ENCODE results near the gene PEDS1.
"Not testable (repeated sequence)": the region's sequence is repeated elsewhere in the genome, so short reads cannot be mapped to it uniquely, and the experiment has no call there.

PEDS1 gene

DNA sequence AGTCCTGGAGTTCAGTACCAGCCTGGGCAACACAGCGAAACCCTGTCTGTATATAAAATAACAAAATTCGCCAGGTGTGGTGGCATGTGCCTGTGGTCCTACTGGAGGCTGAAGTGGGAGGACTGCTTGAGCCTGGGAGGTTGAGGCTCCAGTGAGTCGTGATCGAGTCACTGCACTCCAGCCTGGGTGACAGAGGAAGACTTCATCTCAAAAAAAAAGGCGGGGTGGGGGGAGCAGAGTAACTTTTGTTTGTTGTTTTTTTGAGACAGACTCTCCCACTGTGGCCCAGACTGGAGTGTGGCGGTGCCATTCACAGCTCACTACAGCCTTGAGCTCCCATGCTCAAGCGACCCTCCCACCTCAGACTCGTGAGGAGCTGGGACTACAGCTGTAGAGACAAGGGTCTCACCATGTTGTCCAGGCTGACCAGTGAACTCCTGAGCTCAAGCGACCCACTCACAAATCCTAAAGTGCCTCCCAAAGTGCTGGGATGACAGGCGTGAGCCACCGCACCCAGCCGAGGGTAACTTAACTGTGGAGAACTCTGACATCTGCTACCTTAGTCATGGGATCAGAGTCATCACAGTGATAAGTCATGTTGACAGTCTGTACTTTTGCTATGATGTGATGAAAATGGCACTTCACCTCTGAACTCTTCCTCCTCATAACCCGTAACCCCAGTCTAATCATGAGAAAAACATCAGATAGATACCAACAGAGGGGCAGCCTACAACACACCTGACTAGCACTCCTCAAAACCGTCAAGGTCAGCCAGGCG lies 16.5 kb downstream of the PEDS1 start:
- no peak for DNase-seq (ENCODE audit: low read depth, low spot score)

DNA sequence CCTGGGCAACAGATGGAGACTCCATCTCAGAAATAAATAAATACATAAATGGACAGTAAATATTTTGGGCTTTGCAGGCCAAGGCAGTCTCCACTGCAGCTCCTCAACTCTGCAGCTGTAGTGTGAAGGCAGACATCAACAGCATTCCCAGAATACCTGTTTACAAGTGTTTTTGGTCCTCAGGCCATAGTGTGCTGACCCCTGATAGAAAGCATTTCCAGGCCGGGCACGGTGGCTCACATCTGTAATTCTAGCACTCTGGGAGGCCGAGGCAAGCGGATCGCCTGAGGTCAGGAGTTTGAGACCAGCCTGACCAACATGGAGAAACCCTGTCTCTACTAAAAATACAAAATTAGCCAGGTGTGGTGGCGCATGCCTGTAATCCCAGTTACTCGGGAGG lies 18.4 kb downstream of the PEDS1 start:
- not testable (repeated sequence) for DNase-seq (ENCODE audit: low read depth, low spot score)

DNA sequence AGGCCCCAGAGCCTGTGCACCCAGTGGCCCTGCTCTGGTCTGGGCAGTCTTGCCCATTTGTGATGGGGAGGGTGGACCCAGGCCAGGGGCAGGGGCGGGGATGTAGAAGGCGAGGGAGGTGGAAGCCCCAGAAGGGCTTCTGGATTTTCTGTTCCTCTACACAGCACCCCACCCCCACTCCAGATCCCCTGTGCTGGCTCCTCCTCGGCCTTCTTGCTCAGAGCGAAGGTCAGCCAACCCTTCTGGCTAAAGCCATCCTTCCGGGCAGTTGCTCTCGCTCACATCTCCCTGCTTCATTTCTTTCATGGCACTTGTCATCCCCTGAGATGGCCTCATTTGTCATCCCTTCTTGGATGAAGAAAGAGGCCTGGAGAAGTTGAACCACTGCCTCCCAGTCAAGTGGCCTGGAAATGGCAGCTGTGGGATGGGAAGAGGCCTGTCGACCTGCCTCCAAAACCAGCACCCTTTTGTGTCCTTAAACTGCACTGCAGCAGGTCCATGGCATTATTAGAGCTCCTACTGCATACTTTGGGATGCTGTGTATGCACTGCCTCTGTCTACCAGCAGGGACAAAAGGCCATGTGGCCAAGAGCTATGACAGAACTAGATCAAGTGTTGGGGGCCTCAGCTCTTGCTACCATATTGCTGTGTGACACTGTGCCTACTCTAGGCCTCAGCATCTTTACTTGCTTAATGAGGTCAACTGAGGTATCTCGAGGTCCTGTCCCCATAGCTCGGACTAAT lies 19.9 kb downstream of the PEDS1 start:
- DNase-seq (ENCODE audit: low read depth, low spot score): no peak

DNA sequence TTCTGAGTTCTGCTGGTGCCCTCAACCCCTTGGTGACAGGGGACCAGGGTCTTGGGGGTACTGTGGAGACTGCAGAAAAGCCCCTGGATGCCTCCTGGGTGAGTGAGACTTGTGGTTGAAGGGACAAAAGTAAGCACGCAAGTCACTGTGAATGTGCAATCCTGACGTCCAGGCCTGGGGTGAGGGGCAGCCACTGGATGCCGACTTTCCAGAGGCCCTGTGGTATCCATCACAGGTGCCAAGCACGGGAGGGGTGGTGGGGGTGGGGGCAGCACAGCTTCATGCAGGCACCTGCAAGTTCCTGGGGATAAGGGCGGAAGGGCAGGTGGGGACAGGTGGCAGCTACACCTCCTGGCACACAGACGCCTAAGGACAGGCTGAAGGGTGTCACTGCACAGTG lies 20.5 kb downstream of the PEDS1 start:
- no peak for DNase-seq (ENCODE audit: low read depth, low spot score)

DNA sequence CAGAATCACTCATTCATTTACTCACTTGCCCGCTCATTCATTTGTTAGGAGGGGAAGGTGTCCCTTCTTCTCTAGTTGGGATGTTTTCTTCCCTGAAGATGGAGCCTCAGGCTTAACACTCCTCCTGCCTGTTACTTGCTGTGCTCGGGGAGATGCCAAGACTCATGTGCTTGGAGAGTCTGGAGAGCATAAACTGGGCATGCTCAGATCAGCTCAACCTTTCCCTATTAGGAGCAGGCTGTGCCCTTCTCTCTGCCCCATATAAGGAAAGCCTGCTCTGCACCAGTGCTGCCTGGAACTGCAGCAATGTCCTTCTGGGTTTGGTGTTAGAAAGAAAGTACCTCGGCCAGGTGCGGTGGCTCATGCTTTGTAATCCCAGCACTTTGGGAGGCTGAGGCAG lies 22.5 kb downstream of the PEDS1 start:
- DNase-seq (ENCODE audit: low read depth, low spot score): no peak

DNA sequence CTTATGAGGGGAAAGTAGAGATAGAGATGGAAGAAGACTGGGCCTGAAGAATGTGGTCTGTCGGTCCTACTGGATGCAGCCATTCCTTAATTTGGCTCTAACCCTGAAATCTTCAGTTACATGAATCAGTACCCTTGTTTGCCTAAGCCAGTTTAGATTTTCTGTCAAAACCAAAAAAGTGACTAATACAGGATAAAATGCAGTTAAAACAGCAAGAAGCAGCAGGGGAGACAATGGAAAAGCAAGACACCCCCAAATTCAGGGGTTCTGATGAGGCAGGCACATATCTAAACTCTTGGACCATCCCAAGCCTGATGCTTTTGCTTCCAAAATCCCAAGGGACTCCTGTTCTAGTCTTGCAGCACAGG lies 23.2 kb downstream of the PEDS1 start:
- no peak for DNase-seq (ENCODE audit: low read depth, low spot score)

DNA sequence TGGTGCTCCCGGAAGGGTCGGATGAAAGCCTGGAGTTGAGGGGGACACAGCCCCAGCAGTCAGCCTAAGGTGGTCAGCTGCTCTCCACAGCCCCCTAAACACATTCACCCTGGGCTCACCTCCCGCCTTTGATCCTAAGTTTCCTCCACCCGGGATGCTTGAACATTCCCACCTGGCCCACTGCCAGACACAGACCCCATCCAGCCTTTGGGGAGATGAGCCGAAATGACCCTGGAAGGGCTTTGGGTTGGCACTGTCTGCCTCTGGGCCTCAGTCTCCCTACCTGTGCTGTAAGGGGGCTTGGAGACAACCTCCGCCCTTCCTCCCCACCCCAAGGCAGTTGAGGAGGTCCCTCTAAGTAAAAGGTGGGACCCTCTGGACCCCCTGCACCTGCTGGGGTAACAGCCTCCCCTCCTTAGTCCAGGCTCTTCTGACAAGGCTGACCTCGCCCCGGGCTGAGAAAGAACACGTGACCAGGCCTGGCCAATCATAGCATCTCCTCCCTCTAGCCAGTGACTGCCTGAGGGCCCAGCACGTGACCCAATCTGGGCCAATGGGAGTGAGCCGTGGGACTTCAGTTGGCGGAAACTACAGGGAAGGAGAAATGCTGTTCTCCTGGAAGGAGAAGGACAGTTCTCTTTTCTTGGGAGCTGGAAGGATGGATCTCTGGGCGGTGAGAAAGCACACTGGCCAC lies 23.7 kb downstream of the PEDS1 start:
- DNase-seq (ENCODE audit: low read depth, low spot score): no peak

DNA sequence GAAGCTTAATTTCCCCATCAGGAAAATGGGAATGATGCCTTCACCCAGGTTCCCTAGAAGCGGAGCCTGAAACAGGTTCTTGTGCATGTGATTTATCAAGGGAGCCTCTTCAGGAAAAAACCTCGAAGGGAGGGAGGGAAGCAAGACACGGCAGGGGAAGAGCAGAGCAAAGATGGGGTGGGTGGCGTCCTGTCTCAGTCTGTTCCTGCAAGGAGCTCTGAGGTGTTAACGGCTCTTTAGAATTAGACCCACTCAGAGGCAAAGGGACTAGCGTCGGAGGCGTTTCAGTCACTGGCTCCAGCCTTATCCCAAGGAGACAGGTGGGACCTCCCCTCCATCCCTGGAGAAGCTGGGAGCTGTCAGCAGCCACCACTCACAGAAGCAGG lies 25.0 kb downstream of the PEDS1 start:
- DNase-seq (ENCODE audit: low read depth, low spot score): no peak

DNA sequence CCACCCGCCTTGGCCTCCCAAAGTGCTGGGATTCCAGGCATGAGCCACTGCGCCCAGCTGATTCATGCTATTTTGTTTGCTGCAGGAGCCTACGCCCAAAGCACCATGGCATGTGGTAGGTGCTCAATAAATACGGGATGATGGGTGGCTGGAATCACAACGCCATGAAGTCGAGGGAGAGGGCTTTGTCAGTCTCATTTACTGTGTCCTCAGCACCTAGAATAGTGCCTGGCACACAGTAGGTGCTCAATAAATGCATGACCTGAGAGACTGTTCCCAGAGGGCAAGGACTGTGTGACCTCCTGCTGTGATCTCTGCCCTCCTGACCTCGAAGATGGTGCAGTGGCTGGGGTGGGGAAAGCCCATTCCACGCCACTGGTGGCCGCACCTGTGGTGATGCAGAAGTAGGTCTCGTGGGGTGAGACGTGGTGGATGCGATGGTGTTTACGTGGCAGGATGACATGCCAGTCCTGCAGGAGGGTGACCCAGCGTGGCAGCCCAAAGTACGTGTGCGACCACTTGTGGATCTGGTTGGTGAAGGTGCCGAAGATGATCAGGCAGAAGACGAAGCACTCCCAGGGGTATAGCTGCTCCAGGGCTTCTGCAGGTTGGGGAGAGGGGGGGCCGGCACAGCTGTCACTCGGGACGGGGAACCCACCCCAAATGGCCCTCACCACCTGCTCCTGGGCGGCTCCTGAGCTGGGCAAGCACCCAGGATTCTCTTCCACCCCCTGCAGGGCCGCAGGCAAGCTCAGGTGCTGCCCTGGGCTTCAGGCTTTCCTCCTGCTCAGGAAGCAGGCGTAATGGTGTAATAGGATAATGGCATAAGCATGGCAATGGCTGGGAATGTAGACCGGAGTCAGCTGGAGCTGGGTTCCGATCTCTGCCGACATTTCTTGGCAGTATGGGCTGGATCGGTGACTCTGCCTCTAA lies 25.7 kb downstream of the PEDS1 start:
- no peak for DNase-seq (ENCODE audit: low read depth, low spot score)

DNA sequence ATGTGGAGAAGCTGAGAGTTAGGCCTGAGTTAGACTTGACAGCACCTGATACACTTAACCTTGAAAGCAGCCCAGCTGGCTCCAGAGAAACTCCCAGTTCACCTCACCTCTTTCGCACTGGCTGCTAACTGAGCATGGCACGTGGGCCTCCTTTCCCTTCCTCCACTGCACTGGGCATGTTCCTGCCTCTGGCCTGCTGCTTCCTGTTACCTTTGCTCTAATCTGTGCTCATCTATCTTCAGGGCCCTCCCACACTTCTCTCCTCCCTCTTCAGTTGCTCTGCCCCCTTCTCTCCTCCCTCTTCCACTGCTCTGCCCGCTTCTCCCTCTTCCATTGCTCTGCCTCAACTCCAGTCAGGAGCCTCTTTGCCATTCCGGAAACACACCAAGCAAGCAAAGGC lies 26.9 kb downstream of the PEDS1 start:
- DNase-seq (ENCODE audit: low read depth, low spot score): no peak

DNA sequence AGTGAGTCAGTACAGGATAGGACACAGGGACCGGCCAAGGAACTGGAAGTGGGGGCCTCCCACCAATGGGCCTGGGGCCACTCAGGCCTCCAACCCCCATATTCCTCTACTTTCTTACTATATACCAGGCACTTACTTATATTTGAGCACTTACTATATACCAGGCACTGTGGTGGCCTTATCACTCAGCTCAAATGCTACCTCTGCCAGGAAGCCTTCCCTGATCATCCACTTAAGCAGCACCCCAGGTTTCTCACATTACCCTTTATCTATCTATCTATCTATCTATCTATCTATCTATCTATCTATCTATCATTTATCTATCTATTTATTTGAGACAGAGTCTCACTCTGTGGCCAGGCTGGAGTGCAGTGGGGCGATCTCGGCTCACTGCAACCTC lies 28.2 kb downstream of the PEDS1 start:
- no peak for DNase-seq (ENCODE audit: low read depth, low spot score)

DNA sequence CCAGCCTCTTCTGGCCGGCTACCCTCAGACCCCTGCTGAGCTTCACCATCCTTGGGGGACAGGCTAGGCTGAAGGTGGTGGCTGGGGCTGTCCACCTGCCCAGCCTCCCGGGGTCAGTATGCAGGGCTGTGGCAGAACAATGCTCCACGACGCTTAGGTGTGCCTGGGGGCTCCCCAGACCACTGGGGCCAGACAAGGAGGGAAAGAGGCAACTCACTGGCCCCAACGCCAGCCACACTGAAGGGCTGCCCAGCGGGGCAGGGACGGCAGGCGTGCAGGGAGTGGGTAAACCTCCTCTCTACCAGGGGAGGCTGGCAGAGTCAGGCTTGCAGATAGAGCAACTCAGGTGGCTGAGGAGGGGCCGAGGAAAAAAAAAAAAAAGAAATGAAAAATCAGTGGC lies 29.0 kb downstream of the PEDS1 start:
- no peak for DNase-seq (ENCODE audit: low read depth, low spot score)

DNA sequence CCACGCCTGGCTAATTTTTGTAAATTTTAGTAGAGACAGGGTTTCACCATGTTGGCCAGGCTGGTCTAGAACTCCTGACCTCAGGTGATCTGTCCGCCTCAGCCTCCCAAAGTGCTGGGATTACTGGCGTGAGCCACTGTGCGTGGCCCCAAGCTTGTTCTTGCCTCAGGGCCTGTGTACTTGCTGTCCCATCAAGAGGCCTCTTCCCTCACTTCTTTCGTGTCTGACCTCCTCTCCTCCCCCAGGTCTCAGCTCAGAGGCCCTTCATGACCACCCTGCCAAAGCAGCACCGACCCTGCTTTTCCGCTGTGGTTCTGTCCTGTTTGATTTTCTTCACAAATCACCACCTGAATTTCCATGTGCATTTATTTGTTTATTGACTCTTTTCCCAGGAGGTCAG lies 30.1 kb downstream of the PEDS1 start:
- no peak for DNase-seq (ENCODE audit: low read depth, low spot score)

DNA sequence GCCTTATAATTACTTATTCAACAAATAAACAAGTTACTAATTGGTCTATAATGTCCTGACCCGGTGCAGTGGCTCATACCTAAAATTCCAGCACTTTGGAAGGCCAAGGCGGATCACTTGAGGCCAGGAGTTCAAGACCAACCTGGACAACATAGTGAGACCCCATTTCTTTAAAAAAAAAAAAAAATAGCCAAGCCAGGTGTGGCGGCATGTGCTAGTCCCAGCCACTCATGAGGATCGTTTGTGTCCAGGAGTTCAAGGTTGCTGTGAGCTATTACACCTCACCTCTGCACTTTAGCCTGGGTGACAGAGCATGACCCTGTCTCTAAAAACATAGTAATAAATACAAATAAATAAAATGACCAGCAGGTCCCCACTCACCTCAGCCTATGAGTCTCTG lies 30.8 kb downstream of the PEDS1 start:
- no peak for DNase-seq (ENCODE audit: low read depth, low spot score)

DNA sequence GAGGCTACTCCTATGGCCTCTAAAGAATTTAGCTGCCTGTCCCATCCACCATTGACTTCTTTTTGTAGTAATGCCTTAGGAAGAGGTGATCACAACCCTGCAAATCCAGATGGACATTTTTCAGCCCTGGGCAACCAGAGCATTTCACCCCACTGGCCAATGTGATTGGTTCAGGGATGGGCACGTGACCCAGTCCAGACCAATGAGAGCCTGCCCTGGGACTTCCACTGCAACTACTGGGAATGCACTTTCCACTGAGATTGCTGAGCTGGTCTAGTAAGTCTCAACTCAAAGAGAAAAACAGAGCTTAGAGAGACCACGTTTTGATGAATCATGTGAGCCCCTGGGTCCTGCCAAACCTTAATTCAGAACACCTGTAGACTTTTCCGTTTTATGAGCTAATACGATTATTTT lies 31.7 kb downstream of the PEDS1 start:
- no peak for DNase-seq (ENCODE audit: low read depth, low spot score)

DNA sequence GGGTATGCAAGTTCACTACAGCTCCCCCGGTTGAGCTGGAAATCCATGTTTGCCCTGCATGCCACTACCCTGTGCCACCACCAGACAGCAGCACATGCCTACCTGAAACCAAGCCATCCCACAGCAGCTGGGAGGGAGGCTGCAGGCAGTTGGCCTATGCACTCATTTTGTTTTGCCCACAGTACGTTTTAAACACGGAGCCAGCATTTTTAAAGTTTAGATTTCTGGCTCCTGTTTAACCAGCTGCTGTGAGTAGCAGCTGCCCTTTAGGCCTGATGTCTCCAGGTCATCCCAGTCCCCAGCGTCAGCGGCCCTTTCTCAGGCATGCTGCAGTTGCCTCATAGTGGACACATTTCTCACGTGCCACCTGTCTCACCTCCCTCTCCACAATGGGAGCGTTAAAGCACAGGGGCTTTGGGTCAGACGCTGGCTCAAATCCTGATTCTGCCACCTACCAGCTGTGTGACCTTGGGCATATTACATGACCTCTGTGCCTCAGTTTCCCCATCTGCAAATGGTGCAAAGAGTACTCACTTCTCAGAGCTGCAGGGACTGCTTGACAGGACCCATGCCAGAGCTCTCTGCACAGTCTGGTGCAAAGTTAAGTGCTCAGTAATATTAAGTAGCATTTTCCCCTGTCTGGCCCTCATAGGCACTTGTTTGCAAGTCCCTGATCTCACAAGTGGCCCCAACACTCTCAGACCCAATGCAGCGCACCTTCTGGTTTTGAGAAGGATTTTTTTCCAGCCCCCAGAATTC lies 32.4 kb downstream of the PEDS1 start:
- DNase-seq (ENCODE audit: low read depth, low spot score): no peak

DNA sequence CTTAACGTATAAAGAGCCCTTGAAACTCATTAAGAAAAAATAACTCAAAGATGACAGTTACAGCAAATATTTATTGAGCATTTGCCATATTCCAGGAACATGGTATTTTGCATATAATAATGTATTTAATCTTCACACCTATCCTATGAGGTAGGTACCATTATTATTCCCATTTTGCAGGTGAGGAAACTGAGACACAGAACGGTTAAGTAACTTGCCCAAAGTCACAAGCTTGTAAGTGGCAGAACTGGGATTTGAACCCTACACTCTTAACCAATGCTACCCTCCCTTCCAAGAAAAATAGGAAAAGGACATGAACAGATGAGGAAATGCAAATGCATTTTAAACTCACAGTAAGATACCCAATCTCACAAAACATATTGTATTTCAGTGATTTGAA lies 35.3 kb downstream of the PEDS1 start:
- DNase-seq (ENCODE audit: low read depth, low spot score): no peak

DNA sequence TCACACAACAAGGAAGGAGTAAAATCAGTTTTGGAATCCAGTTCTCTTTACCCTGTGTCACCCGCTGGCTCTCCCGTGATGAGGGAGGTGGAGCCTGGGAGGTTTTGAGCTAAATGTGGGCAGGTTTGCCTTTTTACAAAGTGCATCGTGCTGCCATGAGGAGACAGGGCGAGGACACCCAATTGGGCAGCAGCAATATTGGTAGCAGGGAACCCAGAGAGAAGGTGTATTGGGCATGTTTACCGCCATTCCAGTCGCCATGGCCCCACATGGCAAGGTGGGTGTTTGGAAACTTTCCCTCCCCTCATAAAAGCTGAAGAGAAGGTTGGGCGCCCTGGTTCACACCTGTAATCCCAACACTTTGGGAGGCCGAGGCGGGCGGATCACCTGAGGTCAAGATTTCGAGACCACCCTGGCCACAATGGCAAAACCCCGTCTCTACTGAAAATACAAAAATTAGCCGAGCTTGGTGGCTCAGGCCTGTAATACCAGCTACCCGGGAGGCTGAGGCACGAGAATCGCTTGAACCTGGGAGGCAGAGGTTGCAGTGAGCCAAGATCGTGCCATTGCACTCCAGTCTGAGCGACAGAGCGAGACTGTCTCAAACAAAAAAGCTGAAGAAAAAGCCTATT lies 37.0 kb downstream of the PEDS1 start:
- no peak for DNase-seq (ENCODE audit: low read depth, low spot score)

DNA sequence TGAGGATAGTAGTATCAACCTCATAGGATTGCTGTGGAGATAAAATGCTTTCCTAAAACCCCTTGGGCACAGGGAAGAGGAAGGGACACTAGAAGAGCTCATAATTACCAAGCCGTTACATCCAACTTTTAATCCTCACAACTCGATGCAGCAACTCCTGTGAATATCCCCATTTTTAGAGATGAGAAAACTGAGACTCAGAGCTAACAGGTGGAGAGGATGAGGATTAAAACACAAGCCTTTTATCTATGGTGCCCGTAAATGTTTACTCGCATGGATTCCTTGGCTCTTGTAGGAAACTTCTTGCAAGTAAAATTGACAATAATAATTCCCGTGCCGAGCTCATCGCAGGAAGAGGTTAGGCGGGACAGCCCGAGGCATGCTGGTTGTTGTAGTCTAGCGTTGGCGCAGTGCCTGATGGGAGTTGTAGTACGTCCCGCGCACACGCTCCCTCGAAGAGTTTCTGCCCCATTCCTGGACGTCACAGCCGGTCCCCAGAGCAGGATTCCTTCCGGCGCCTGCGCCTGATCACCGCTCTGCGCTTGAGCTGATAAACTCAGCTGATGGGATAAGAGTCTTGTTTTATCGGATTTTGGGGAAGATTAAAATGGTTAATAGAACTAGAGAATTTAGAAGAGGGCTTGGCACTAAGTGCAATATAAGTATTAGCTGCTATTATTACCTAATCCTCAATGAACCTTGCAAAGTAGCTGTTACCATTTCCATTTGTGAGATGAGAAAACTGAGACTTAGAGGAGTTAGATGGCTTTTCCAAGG lies 37.7 kb downstream of the PEDS1 start:
- DNase-seq (ENCODE audit: low read depth, low spot score): peak; percentile 84

DNA sequence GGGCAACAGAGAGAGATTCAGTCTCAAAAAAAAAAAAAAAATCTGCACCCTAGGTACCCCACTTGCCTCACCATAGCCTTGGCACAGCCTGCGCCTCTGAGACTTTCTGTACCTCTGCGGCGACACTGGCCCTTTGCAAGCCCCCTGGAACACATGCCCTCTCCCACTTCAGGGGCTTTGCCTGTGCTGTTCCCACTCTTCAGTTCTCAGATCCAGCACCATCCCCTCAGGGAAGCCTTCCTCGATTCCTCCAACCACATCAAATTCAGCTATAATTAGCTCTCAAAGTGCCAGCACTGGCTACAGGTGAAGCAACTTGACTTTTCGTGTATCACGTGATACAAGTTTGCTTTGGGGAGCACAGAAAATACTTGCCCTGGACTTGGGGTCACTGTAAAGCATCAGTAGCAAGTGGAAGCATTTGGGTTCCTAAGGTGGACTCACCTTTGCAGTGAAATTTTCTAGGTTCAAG lies 38.4 kb downstream of the PEDS1 start:
- no peak for DNase-seq (ENCODE audit: low read depth, low spot score)
